Endothelial cell (in vitro differentiated cells): ENCODE results near the gene SLC18A3. TPM values are rescaled to one million over a fixed set of nuclear protein-coding genes. Genes with fewer than 3 reads are reported as not detected.

ENCODE experiments used
- DNase-seq: peaks from one replicate; pipeline ENCODE4 v3.0.0; 2021; ENCODE audit warnings: low spot score
- H3K27ac Mint-ChIP-seq: one replicate; pipeline ENCODE4 v1.8.0; 2021; ENCODE audit warnings: mixed read lengths, inconsistent platforms; ENCODE audit not compliant: unreplicated experiment
- H3K27me3 Mint-ChIP-seq: one replicate; pipeline ENCODE4 v1.8.0; 2021; ENCODE audit warnings: mild to moderate bottlenecking, moderate library complexity, mixed read lengths, inconsistent platforms; ENCODE audit not compliant: unreplicated experiment
- H3K36me3 Mint-ChIP-seq: one replicate; pipeline ENCODE4 v1.8.0; 2021; ENCODE audit warnings: mild to moderate bottlenecking, low read depth, mixed read lengths, inconsistent platforms; ENCODE audit not compliant: unreplicated experiment
- H3K4me1 Mint-ChIP-seq: one replicate; pipeline ENCODE4 v1.8.0; 2021; ENCODE audit warnings: mild to moderate bottlenecking, mixed read lengths, inconsistent platforms; ENCODE audit not compliant: unreplicated experiment
- H3K4me3 Mint-ChIP-seq: one replicate; pipeline ENCODE4 v1.8.0; 2021; ENCODE audit warnings: mild to moderate bottlenecking, mixed read lengths, inconsistent platforms; ENCODE audit not compliant: unreplicated experiment
- H3K9me3 Mint-ChIP-seq: one replicate; pipeline ENCODE4 v1.8.0; 2021; ENCODE audit warnings: mixed read lengths, inconsistent platforms; ENCODE audit not compliant: unreplicated experiment
- CTCF ChIP-seq: fragments of 200-600 bp; sonication (generic); IDR thresholded peaks from one replicate; pipeline ENCODE4 v1.5.0; 2021; ENCODE audit warnings: antibody characterized with exemption; ENCODE audit not compliant: unreplicated experiment
- total RNA-seq: library from RNA; stranded (reverse); fragmentation: NEBNext Ultra II Directional; extraction: Animal tissue kit (Norgen Biotek cat#: 25700); gene quantifications from one replicate; pipeline ENCODE4 v1.2.1, GENCODE V29; 2021; ENCODE audit not compliant: unreplicated experiment

Gene SLC18A3
- total RNA-seq, 1 donor from 2014 or later: 0.72 TPM

- H3K9me3 Mint-ChIP-seq: no peaks in the 10 kb centered on the region
Observed at GRCh38 chr10:49629431-49629881, 19.3 kb downstream of the SLC18A3 start.

GRCh38 chr10:49631975-49632374, 21.9 kb downstream of the SLC18A3 start:
- no peak overlapping the region for H3K4me3 Mint-ChIP-seq
- no peak overlapping the region for H3K27ac Mint-ChIP-seq
- H3K27me3 Mint-ChIP-seq: peaks cover 2% of the 10 kb centered on the region
- H3K4me1 Mint-ChIP-seq: peaks cover 2% of the 10 kb centered on the region
- no peaks in the 10 kb centered on the region for H3K9me3 Mint-ChIP-seq
- DNase-seq: no peak
- no peak for TF ChIP-seq CTCF
- no peaks in the 10 kb centered on the region for H3K36me3 Mint-ChIP-seq

More at GRCh38 chr10:49629431-49629881, 19.3 kb downstream of the SLC18A3 start:
- no peak overlapping the region for H3K27ac Mint-ChIP-seq
- TF ChIP-seq CTCF: no peak
- peaks cover 2% of the 10 kb centered on the region for H3K4me1 Mint-ChIP-seq
- H3K36me3 Mint-ChIP-seq: no peaks in the 10 kb centered on the region
- DNase-seq: no peak
- H3K27me3 Mint-ChIP-seq: peaks cover 2% of the 10 kb centered on the region
- H3K4me3 Mint-ChIP-seq: no peak overlapping the region

- Mint-ChIP-seq H3K4me3 (no peak overlapping the region), H3K27ac (no peak overlapping the region), H3K27me3 (no peaks in the 10 kb centered on the region), H3K36me3 (no peaks in the 10 kb centered on the region), H3K9me3 (no peaks in the 10 kb centered on the region), H3K4me1 (no peaks in the 10 kb centered on the region)
- no peak for TF ChIP-seq CTCF
- DNase-seq: no peak
Observed at GRCh38 chr10:49632406-49633317, 22.6 kb downstream of the SLC18A3 start.

GRCh38 chr10:49633327-49634068, 23.4 kb downstream of the SLC18A3 start:
- Mint-ChIP-seq H3K27me3 (no peaks in the 10 kb centered on the region), H3K9me3 (no peaks in the 10 kb centered on the region), H3K36me3 (no peaks in the 10 kb centered on the region), H3K4me1 (no peaks in the 10 kb centered on the region), H3K27ac (no peak overlapping the region), H3K4me3 (no peak overlapping the region)
- no peak for TF ChIP-seq CTCF
- no peak for DNase-seq
